Hematopoietic multipotent progenitor cell treated with erythropoietin and hydrocortisone succinate and interleukin-3 and kit ligand, for 17 days (in vitro differentiated cells): ENCODE measurements around the gene MARCHF10.
"Not testable (repeated sequence)": the region's sequence is repeated elsewhere in the genome, so short reads cannot be mapped to it uniquely, and the experiment has no call there.

Experiments used
- DNase-seq: peaks from one replicate; pipeline ENCODE4 v3.0.0-alpha.2; 2015; ENCODE audit warnings: low spot score

The MARCHF10 gene

GRCh38 chr17:62807812-62808575, at the start of gene MARCHF10:
Gene MARCHF10 (minus strand): TSS chr17:62808314. CDS start chr17:62801735, 6,579 bp downstream.
- DNase-seq: no peak

GRCh38 chr17:62857526-62857925, 49.4 kb upstream of the MARCHF10 start:
- no peak for DNase-seq

GRCh38 chr17:62856594-62856993, 48.5 kb upstream of the MARCHF10 start:
- no peak for DNase-seq

- DNase-seq: no peak
Observed at GRCh38 chr17:62855156-62855555, 47.0 kb upstream of the MARCHF10 start.

- DNase-seq: no peak
Observed at GRCh38 chr17:62854098-62854680, 46.1 kb upstream of the MARCHF10 start.

- DNase-seq: no peak
Observed at GRCh38 chr17:62852195-62852594, 44.1 kb upstream of the MARCHF10 start.

GRCh38 chr17:62849591-62850415, 41.7 kb upstream of the MARCHF10 start:
- not testable (repeated sequence) for DNase-seq

- DNase-seq: no peak
Observed at GRCh38 chr17:62848334-62848733, 40.2 kb upstream of the MARCHF10 start.

- DNase-seq: no peak
Observed at GRCh38 chr17:62847426-62847825, 39.3 kb upstream of the MARCHF10 start.

GRCh38 chr17:62840871-62841270, 32.8 kb upstream of the MARCHF10 start:
- DNase-seq: no peak

- not testable (repeated sequence) for DNase-seq
Observed at GRCh38 chr17:62833816-62834215, 25.7 kb upstream of the MARCHF10 start.

- DNase-seq: no peak
Observed at GRCh38 chr17:62832405-62832804, 24.3 kb upstream of the MARCHF10 start.

GRCh38 chr17:62831066-62831465, 23.0 kb upstream of the MARCHF10 start:
- DNase-seq: not testable (repeated sequence)

GRCh38 chr17:62827746-62828485, 19.8 kb upstream of the MARCHF10 start:
- DNase-seq: no peak

- DNase-seq: no peak
Observed at GRCh38 chr17:62826956-62827355, 18.8 kb upstream of the MARCHF10 start.

- DNase-seq: no peak
Observed at GRCh38 chr17:62825182-62825581, 17.1 kb upstream of the MARCHF10 start.

GRCh38 chr17:62824290-62825131, 16.4 kb upstream of the MARCHF10 start:
- no peak for DNase-seq

- DNase-seq: no peak
Observed at GRCh38 chr17:62823111-62823893, 15.2 kb upstream of the MARCHF10 start.

- DNase-seq: no peak
Observed at GRCh38 chr17:62822080-62822904, 14.2 kb upstream of the MARCHF10 start.
